GM12878 (cell line): ENCODE measurements around the gene NEK5. TPM values are rescaled to one million over a fixed set of nuclear protein-coding genes. Genes with fewer than 3 reads are reported as not detected.
"Not testable (repeated sequence)": the region's sequence is repeated elsewhere in the genome, so short reads cannot be mapped to it uniquely, and the experiment has no call there.

ENCODE experiments used
- ATAC-seq: fragments of 200-7000 bp; cut with Tn5 transposase; 3 replicates; pipeline ENCODE4 v1.9.1; 2020; ENCODE audit warnings: mild to moderate bottlenecking, moderate library complexity
- BruUV-seq: library from RNA; stranded (reverse); fragments of 400-500 nt; replicated peaks from 2 replicates; lab custom pipeline; 2021; lab: Mats Ljungman, UMichigan
- CTCF ChIA-PET: fragments of 300-600 bp; sonication (Branson Sonifier 250); formaldehyde crosslinking; extraction: SDS; loops from one replicate; lab custom pipeline; 2021; ENCODE audit warnings: inconsistent platforms; lab: Yijun Ruan, JAX
- POLR2A ChIA-PET: fragments of 350-600 bp; formaldehyde crosslinking; extraction: SDS; loops from one replicate; lab custom pipeline; 2021; ENCODE audit warnings: inconsistent platforms; lab: Charles Lee
- RAD21 ChIA-PET: fragments of 300-600 bp; sonication (Branson Sonifier 250); formaldehyde crosslinking; loops from one replicate; lab custom pipeline; 2023; ENCODE audit warnings: antibody characterized with exemption; ENCODE audit not compliant: unreplicated experiment; lab: Charles Lee
- SMC1A ChIA-PET: fragments of 300-600 bp; sonication (Branson Sonifier 250); formaldehyde crosslinking; loops from one replicate; lab custom pipeline; 2023; ENCODE audit not compliant: unreplicated experiment, uncharacterized antibody; lab: Charles Lee
- DNase-seq: peaks from one replicate; pipeline ENCODE4 v3.0.0-alpha.2; 2011; ENCODE audit warnings: low read depth, low spot score
- FAIRE-seq: peaks from 3 replicates; lab custom pipeline; 2011; peaks lifted over from hg19 to GRCh38; lab: Jason Lieb, UNC
- H2AFZ ChIP-seq: 2 replicates; pipeline ENCODE4 v1.6.0; 2011; ENCODE audit warnings: low read depth, low read length, control low read depth; ENCODE audit not compliant: control insufficient read depth
- H3K27ac ChIP-seq: 2 replicates; pipeline ENCODE4 v1.5.1; 2011; ENCODE audit warnings: control low read depth; ENCODE audit not compliant: control insufficient read depth, insufficient read depth
- H3K27me3 ChIP-seq, 2 experiments: replicated peaks in 1 of 2; 2 replicates each; pipeline versions ENCODE4 v1.6.0 to v1.6.1; 2011; ENCODE audit warnings: low read length in 1 of 2; ENCODE audit not compliant: control insufficient read depth in 2 of 2, insufficient read depth in 2 of 2
- H3K36me3 ChIP-seq, 2 experiments: 2 replicates each; pipeline ENCODE4 v1.5.1; 2011; ENCODE audit warnings: low read length in 1 of 2; ENCODE audit not compliant: control insufficient read depth in 2 of 2, insufficient read depth in 2 of 2
- H3K4me1 ChIP-seq: 2 replicates; pipeline ENCODE4 v1.6.1; 2011; ENCODE audit warnings: mild to moderate bottlenecking, low read length, moderate library complexity, mixed read lengths; ENCODE audit not compliant: control insufficient read depth, insufficient read depth
- H3K4me2 ChIP-seq: 2 replicates; pipeline ENCODE4 v1.6.0; 2011; ENCODE audit warnings: control low read depth; ENCODE audit not compliant: control insufficient read depth, insufficient read depth
- H3K4me3 ChIP-seq: fragments of 200-600 bp; sonication (generic); 2 replicates; pipeline ENCODE4 v1.5.1; 2016
- H3K79me2 ChIP-seq: 2 replicates; pipeline ENCODE4 v1.6.0; 2011; ENCODE audit warnings: low read length; ENCODE audit not compliant: control insufficient read depth, insufficient read depth
- H3K9ac ChIP-seq: 2 replicates; pipeline ENCODE4 v1.8.0; 2011; ENCODE audit warnings: low read length, control low read depth, mixed read lengths; ENCODE audit not compliant: control insufficient read depth, insufficient read depth
- H3K9me3 ChIP-seq: replicated peaks from 3 replicates; pipeline ENCODE4 v1.5.1; 2011; ENCODE audit warnings: mild to moderate bottlenecking, low read length; ENCODE audit not compliant: control insufficient read depth, insufficient read depth
- H4K20me1 ChIP-seq: 2 replicates; pipeline ENCODE4 v1.6.0; 2011; ENCODE audit not compliant: control insufficient read depth, insufficient read depth
- ATF7 ChIP-seq: fragments of 450-650 bp; IDR thresholded peaks from 2 replicates; pipeline ENCODE4 v1.6.1; 2016; ENCODE audit warnings: low read depth, mild to moderate bottlenecking
- KLF5 ChIP-seq: fragments of 450-650 bp; IDR thresholded peaks from 2 replicates; pipeline ENCODE4 v1.6.1; 2014; ENCODE audit warnings: mild to moderate bottlenecking; ENCODE audit not compliant: partially characterized antibody
- MXI1 ChIP-seq: fragments of 150-350 bp; IDR thresholded peaks from 2 replicates; pipeline ENCODE4 v1.6.1; 2011; ENCODE audit warnings: low read depth, mild to moderate bottlenecking, inconsistent platforms, low read length, improper control_type of control experiment
- NFYA ChIP-seq: IDR thresholded peaks from 2 replicates; pipeline ENCODE4 v1.6.1; 2011; ENCODE audit warnings: low read depth, mild to moderate bottlenecking, low read length, improper control_type of control experiment, borderline replicate concordance
- POLR2A ChIP-seq: IDR thresholded peaks from 2 replicates; pipeline ENCODE4 v1.6.1; 2011; ENCODE audit warnings: low read depth, mild to moderate bottlenecking, low read length
- STAT1 ChIP-seq: fragments of 450-650 bp; conservative IDR thresholded peaks from 2 replicates; pipeline ENCODE4 v1.6.1; 2014; ENCODE audit warnings: antibody characterized with exemption, mild to moderate bottlenecking
- WGBS: methylation state at CpG from one replicate; pipeline ENCODE4 v1.1.6; 2016; ENCODE audit warnings: low lambda C conversion rate; ENCODE audit not compliant: insufficient replicate concordance, insufficient coverage; ENCODE audit errors: missing lambda C conversion rate; 5-methylcytosine and 5-hydroxymethylcytosine counted together
- in situ Hi-C: fragments of 300-500 bp; cut with MboI; formaldehyde crosslinking; loops from 9 replicates; pipeline ENCODE4 v1.14.3; 2018; ENCODE audit warnings: mixed read lengths
- intact Hi-C: fragments of 100-400 bp; cut with micrococcal nuclease; formaldehyde crosslinking; loops from one replicate; pipeline ENCODE4 v1.14.2; 2022; ENCODE audit not compliant: unreplicated experiment
- polyA plus RNA-seq, 11 experiments: library from polyadenylated mRNA; depleted of rRNA in 4 of 11; unstranded in 6 of 11; stranded (reverse) in 5 of 11; fragments of >200 nt; fragmentation: Nextera tagmentation in 4 of 11; fragmentation: Illumina TruSeq in 1 of 11; extraction: Ambion mirVana in 4 of 11; extraction: Trizol in 1 of 11; gene quantifications; 1 replicate in 1 of 11; 2 replicates in 10 of 11; pipeline versions ENCODE4 v1.2.1 to v1.2.3, GENCODE V29; 2011 to 2016; ENCODE audit warnings: inconsistent platforms in 2 of 11, missing spikeins in 2 of 11, low read depth in 1 of 11
- total RNA-seq, 4 experiments: library from RNA; depleted of rRNA in 3 of 4; stranded (reverse); fragments of >200 nt in 3 of 4; fragmentation: Illumina TruSeq in 1 of 4; extraction: Trizol in 1 of 4; gene quantifications; 2 replicates each; pipeline versions ENCODE4 v1.2.1 to v1.2.3, GENCODE V29; 2013 to 2021
- TF ChIP-seq, protein P1 (sequence below): fragments of 450-650 bp; IDR thresholded peaks from 2 replicates; pipeline ENCODE4 v1.6.1; 2017; ENCODE audit warnings: antibody characterized with exemption, mild to moderate bottlenecking, moderate library complexity
- TF ChIP-seq, protein P2 (sequence below): fragments of 450-650 bp; formaldehyde crosslinking; IDR thresholded peaks from 2 replicates; pipeline ENCODE4 v1.4.0; 2020; ENCODE audit warnings: mild to moderate bottlenecking, moderate library complexity

Gene NEK5
- total and polyA plus RNA-seq, 10 of the 15 experiments (the other 5 are each of a cell fraction or from before 2014, with no cell fraction given) = 0.04 to 0.32 (median 0.20) TPM; not detected in 6

DNA sequence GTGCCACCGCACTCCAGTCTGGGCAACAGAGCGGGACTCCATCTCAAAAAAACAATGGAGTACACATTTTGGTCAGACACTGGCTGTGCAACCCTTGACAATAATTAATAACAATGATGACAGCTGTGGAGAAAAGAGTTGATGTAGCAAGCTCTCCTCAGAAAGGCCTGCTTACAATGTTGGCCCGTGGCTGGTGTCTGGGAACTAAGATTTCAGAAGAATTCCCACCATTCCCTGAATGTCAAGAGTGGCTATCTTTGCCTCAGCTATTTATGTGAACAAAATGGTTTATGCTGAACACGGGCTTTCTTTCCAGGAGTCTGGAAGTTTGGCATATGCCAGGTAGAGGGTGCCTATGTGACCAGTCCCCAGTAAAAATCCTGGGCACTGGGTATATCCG lies 25.5 kb downstream of the NEK5 start:
- H3K27ac ChIP-seq = no peak overlapping the region
- ATAC-seq (no peak), DNase-seq (no peak), FAIRE-seq (no peak)
- H3K4me2 ChIP-seq = no peak overlapping the region
- H3K9me3 ChIP-seq = no peaks in the 10 kb centered on the region
- H3K4me3 ChIP-seq = no peak overlapping the region
- no peaks in the 10 kb centered on the region for H3K36me3 ChIP-seq
- ChIA-PET POLR2A (no interaction called here), CTCF (interaction anchor here (1.0 kb wide), 1 partner anchor 76 kb away, joined by 3 read pairs; no protein-coding TSS in a partner anchor), RAD21 (no interaction called here), SMC1A (interaction anchor here (1.0 kb wide), 1 partner anchor 22 kb away, joined by 3 read pairs; no protein-coding TSS in a partner anchor)
- no peaks in the 10 kb centered on the region for H3K79me2 ChIP-seq
- no peaks in the 10 kb centered on the region for H3K27me3 ChIP-seq
- H3K9ac ChIP-seq = no peak overlapping the region
- no peak overlapping the region for H2AFZ ChIP-seq
- no peaks in the 10 kb centered on the region for H3K4me1 ChIP-seq
- in situ Hi-C loops (no loop called here), intact Hi-C loops (no loop called here)
- WGBS = 37% methylated on average over 5 of the region's 5 CpGs
- H4K20me1 ChIP-seq = no peaks in the 10 kb centered on the region
- no TSS peak for BruUV-seq
- TF ChIP-seq, protein P1, sequence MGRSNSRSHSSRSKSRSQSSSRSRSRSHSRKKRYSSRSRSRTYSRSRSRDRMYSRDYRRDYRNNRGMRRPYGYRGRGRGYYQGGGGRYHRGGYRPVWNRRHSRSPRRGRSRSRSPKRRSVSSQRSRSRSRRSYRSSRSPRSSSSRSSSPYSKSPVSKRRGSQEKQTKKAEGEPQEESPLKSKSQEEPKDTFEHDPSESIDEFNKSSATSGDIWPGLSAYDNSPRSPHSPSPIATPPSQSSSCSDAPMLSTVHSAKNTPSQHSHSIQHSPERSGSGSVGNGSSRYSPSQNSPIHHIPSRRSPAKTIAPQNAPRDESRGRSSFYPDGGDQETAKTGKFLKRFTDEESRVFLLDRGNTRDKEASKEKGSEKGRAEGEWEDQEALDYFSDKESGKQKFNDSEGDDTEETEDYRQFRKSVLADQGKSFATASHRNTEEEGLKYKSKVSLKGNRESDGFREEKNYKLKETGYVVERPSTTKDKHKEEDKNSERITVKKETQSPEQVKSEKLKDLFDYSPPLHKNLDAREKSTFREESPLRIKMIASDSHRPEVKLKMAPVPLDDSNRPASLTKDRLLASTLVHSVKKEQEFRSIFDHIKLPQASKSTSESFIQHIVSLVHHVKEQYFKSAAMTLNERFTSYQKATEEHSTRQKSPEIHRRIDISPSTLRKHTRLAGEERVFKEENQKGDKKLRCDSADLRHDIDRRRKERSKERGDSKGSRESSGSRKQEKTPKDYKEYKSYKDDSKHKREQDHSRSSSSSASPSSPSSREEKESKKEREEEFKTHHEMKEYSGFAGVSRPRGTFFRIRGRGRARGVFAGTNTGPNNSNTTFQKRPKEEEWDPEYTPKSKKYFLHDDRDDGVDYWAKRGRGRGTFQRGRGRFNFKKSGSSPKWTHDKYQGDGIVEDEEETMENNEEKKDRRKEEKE = no peak
- TF ChIP-seq, protein P2, sequence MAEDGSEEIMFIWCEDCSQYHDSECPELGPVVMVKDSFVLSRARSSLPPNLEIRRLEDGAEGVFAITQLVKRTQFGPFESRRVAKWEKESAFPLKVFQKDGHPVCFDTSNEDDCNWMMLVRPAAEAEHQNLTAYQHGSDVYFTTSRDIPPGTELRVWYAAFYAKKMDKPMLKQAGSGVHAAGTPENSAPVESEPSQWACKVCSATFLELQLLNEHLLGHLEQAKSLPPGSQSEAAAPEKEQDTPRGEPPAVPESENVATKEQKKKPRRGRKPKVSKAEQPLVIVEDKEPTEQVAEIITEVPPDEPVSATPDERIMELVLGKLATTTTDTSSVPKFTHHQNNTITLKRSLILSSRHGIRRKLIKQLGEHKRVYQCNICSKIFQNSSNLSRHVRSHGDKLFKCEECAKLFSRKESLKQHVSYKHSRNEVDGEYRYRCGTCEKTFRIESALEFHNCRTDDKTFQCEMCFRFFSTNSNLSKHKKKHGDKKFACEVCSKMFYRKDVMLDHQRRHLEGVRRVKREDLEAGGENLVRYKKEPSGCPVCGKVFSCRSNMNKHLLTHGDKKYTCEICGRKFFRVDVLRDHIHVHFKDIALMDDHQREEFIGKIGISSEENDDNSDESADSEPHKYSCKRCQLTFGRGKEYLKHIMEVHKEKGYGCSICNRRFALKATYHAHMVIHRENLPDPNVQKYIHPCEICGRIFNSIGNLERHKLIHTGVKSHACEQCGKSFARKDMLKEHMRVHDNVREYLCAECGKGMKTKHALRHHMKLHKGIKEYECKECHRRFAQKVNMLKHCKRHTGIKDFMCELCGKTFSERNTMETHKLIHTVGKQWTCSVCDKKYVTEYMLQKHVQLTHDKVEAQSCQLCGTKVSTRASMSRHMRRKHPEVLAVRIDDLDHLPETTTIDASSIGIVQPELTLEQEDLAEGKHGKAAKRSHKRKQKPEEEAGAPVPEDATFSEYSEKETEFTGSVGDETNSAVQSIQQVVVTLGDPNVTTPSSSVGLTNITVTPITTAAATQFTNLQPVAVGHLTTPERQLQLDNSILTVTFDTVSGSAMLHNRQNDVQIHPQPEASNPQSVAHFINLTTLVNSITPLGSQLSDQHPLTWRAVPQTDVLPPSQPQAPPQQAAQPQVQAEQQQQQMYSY (CRISPR knock-in tag) = no peak
- no peak for TF ChIP-seq POLR2A
- no peak for TF ChIP-seq STAT1
- TF ChIP-seq KLF5 = no peak
- TF ChIP-seq ATF7 = no peak
- TF ChIP-seq MXI1 = no peak
- TF ChIP-seq NFYA = no peak
- TF ChIP-seq, all 136 proteins: peak for 0

DNA sequence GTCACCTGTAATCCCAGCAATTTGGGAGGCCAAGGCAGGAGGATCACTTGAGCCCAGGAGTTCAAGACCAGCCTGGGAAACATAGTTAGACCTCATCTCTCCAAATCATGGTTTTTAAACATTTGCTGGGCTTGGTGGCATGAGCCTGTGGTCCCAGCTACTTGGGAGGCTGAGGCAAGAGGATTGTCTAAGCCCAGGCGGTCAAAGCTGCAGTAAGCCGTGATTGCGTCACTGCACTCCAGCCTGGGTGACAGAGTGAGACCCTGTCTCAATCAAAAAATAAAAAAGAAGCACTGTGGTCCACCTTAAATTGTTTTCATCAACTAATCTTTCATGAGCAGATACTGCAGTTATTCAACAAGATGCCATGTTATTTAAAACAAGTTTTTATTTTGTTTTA lies 26.4 kb downstream of the NEK5 start:
- in situ Hi-C loops = not testable (repeated sequence)

More for the DNA sequence above, 26.4 kb downstream of the NEK5 start:
- H3K4me3 ChIP-seq, FAIRE-seq, H3K9ac ChIP-seq, POLR2A ChIA-PET, CTCF ChIA-PET, H2AFZ ChIP-seq, H3K79me2 ChIP-seq, BruUV-seq, ATAC-seq, DNase-seq, H3K36me3 ChIP-seq, intact Hi-C loops, H3K4me2 ChIP-seq, H3K9me3 ChIP-seq, H3K27me3 ChIP-seq, RAD21 ChIA-PET, H3K4me1 ChIP-seq, SMC1A ChIA-PET, H3K27ac ChIP-seq, H4K20me1 ChIP-seq: not testable (repeated sequence)
- WGBS = 90% methylated on average over 3 of the region's 3 CpGs
